ENCODE measurements around the gene PDE4DIP.
"Not testable (repeated sequence)": the region's sequence is repeated elsewhere in the genome, so short reads cannot be mapped to it uniquely, and the experiment has no call there.

PDE4DIP gene

GRCh38 chr1:149043056-149043455 lies 198.8 kb downstream of the PDE4DIP start:
- not testable (repeated sequence) for DNase-seq (ENCODE audit: extremely low read depth in 1 of 2, low read depth in 1 of 2)

- DNase-seq (ENCODE audit: extremely low read depth in 1 of 2, low read depth in 1 of 2): not testable (repeated sequence)
Measured at GRCh38 chr1:149064611-149065010, 220.4 kb downstream of the PDE4DIP start.

GRCh38 chr1:149075505-149076127 lies 231.4 kb downstream of the PDE4DIP start:
- not testable (repeated sequence) for DNase-seq (ENCODE audit: extremely low read depth in 1 of 2, low read depth in 1 of 2)

Data from activated CD8-positive, alpha-beta memory T cell treated with anti-CD3 and anti-CD28 coated beads for 1 hour (primary cell).